PC-9 (cell line): Measurements from ENCODE around the gene PRR7.

Source experiments
- EZH2 ChIP-seq: fragments of 200-600 bp; sonication (generic); IDR thresholded peaks from 2 replicates; pipeline ENCODE4 v1.8.0; 2017; ENCODE audit warnings: antibody characterized with exemption, low read depth
- TF ChIP-seq, protein P1 (sequence below): fragments of 200-600 bp; sonication (generic); conservative IDR thresholded peaks from 2 replicates; pipeline ENCODE4 v1.6.1; 2017; ENCODE audit warnings: mixed run types, antibody characterized with exemption, mild to moderate bottlenecking, moderate library complexity

DNA sequence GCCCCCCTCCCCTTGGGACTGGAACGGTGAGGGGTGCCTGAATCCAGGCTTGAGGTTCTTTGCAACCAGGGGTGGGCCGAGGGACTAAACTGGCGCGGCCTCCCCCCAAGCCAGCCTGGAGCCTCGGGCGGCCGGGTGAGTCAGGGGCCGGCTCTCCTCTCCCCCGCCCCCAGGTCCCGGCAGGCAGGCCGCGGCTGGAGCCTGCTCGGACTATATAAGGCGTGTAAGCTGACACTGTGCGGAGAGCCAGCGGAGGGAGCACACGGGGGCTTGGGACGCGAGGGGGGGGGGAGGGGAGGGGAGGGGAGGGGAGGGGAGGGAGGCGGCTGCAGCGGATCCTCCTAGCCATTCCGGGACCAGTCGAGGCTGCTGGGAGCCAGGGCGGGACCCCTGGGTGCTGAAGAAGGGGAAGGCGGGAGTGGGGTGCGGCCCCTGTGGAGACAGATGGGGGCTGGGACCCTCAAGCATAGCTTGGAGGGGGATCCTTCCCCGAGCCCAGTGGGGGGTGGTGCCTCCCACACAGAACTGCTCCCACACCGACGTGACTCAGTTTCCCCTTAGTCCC lies 50.2 kb downstream of the PRR7 start:
- TF ChIP-seq, protein P1, sequence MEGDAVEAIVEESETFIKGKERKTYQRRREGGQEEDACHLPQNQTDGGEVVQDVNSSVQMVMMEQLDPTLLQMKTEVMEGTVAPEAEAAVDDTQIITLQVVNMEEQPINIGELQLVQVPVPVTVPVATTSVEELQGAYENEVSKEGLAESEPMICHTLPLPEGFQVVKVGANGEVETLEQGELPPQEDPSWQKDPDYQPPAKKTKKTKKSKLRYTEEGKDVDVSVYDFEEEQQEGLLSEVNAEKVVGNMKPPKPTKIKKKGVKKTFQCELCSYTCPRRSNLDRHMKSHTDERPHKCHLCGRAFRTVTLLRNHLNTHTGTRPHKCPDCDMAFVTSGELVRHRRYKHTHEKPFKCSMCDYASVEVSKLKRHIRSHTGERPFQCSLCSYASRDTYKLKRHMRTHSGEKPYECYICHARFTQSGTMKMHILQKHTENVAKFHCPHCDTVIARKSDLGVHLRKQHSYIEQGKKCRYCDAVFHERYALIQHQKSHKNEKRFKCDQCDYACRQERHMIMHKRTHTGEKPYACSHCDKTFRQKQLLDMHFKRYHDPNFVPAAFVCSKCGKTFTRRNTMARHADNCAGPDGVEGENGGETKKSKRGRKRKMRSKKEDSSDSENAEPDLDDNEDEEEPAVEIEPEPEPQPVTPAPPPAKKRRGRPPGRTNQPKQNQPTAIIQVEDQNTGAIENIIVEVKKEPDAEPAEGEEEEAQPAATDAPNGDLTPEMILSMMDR = no peak
- TF ChIP-seq EZH2 = no peak
